22Rv1 (cell line): ENCODE data around the gene TEX19.

Experiments
- CTCF ChIP-seq: fragments of 450-650 bp; IDR thresholded peaks from 2 replicates; pipeline ENCODE4 v1.5.1; 2017; ENCODE audit warnings: mild to moderate bottlenecking
- ZFX ChIP-seq: fragments of 450-650 bp; IDR thresholded peaks from 2 replicates; pipeline ENCODE4 v1.6.1; 2017; ENCODE audit warnings: antibody characterized with exemption, borderline replicate concordance

GRCh38 chr17:82376042-82376730 lies 17.1 kb downstream of the TEX19 start:
- TF ChIP-seq CTCF (no peak), ZFX (no peak)
